ENCODE measurements around the gene ADGRV1.

Gene ADGRV1, protein sequence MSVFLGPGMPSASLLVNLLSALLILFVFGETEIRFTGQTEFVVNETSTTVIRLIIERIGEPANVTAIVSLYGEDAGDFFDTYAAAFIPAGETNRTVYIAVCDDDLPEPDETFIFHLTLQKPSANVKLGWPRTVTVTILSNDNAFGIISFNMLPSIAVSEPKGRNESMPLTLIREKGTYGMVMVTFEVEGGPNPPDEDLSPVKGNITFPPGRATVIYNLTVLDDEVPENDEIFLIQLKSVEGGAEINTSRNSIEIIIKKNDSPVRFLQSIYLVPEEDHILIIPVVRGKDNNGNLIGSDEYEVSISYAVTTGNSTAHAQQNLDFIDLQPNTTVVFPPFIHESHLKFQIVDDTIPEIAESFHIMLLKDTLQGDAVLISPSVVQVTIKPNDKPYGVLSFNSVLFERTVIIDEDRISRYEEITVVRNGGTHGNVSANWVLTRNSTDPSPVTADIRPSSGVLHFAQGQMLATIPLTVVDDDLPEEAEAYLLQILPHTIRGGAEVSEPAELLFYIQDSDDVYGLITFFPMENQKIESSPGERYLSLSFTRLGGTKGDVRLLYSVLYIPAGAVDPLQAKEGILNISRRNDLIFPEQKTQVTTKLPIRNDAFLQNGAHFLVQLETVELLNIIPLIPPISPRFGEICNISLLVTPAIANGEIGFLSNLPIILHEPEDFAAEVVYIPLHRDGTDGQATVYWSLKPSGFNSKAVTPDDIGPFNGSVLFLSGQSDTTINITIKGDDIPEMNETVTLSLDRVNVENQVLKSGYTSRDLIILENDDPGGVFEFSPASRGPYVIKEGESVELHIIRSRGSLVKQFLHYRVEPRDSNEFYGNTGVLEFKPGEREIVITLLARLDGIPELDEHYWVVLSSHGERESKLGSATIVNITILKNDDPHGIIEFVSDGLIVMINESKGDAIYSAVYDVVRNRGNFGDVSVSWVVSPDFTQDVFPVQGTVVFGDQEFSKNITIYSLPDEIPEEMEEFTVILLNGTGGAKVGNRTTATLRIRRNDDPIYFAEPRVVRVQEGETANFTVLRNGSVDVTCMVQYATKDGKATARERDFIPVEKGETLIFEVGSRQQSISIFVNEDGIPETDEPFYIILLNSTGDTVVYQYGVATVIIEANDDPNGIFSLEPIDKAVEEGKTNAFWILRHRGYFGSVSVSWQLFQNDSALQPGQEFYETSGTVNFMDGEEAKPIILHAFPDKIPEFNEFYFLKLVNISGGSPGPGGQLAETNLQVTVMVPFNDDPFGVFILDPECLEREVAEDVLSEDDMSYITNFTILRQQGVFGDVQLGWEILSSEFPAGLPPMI (N-terminal part only)

DNA sequence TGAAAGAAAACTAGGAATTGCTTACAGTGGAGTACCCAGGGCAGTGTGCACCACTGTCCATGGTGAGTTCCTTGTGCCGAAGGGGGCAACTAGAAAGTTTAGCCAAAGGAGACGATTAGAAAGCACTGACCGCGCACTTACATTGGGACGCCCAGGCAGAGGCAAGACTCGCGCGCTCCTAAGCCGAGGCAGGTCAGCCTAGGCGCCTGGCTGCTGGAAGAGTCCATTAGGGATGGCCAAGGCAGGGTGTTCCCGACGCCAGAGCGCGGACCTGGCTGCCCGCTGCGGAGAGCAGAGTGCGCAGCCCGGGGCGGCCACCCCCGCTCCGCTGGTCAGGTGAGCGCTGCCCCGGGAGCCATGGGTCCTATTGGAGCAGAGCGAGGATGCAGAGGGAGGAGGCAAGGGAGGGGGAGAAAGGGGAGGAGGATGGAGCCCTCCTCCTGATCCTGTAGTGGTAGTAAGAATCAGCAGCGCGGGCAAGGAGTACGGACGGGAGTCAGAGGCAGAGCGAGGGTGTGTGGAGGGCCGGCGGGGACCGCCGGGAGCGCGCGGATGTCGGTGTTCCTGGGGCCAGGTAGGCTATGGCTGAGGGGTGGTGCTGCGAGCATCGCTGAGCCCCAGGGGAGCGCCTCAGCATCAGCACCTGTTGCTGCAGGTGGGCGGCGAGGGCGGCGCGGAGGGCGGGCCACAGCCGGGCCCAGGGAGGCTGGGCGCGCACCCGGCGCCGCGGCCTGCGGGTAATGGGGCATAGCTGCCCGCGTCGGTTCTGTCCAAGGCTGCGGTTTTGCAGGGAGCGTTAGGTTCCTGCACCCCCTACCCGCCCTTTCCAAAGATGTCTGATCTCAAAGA is at the start of gene ADGRV1:
Gene ADGRV1, plus strand, starts transcription at position 454 of the 849 bp plus-strand sequence. Its CDS starts 99 bp downstream, at position 553.
- DNase-seq, result peak; percentile 64

DNA sequence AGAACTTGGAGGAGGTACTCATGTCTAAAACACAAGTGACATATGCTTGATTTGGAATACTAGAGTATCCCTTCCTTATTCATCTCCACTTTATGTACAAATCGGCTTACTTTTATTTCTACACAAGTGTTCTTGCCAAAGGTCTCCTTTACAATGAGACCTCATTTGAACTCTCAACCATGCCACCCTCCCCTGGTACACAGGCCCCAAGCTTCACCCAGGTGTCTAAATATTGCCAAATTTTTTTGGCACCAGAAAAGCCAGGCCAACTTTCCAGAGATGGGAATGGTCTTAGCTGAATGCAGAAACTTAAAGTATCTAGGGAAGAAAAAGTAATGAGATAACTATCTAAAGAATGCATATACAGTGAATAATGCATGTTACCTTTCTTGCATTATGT is 48.2 kb upstream of the ADGRV1 start:
- no peak for DNase-seq

DNA sequence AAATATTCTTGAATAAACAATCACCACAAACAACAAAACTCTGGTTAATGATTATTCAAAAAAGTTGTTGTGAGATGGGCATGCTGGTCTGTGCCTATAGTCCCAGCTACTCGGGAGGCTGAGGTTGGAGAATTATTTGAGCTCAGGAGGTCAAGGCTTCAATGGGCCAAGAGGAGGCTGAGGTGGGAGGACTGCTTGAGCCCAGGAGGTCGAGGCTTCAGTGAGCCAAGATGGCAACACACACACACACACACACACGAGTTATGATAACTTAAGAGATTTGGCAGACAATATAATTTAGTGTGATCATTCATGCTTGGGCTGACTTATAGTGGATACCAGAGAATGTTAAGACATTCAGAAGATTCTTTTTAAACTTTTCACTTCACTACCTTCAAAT is 44.1 kb upstream of the ADGRV1 start:
- no peak for DNase-seq

DNA sequence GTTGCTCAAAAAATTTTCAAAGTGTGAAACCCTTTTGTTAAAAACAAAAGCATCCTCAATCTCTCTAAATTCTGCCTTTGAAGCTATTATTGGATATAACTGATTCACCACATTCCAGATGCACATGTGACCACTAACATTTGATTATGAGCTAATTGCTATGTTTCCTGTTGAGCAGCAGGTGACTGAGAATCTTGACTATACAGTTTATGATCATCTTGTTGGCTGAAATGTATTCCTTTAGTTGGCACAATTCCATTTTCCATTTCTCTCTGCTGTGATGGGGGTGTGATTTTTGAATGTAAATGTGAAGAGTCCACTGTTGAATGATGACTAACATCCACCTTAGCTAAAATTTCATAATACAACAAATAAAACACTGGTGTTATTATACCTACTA is 39.9 kb upstream of the ADGRV1 start:
- peak; percentile 28 for DNase-seq

DNA sequence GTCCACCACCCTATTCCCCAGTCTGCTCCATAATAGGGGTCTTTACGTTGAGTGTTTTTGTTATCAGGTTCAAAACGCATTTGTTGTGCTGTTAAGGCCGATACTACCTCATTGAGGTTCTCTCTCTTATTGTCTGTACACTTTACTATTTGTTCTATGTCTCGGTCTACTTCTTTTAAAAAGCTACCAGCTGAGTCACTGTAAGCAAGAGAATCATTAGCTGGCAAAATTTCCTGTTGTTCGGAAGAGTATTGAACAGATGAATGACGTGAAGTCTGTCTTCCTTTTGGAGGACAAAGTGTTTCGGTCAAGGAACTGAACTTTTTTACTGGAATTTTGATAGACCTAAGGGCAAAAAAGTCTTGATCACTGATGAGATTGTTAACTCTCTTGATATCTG is 39.5 kb upstream of the ADGRV1 start:
- DNase-seq, result no peak

DNA sequence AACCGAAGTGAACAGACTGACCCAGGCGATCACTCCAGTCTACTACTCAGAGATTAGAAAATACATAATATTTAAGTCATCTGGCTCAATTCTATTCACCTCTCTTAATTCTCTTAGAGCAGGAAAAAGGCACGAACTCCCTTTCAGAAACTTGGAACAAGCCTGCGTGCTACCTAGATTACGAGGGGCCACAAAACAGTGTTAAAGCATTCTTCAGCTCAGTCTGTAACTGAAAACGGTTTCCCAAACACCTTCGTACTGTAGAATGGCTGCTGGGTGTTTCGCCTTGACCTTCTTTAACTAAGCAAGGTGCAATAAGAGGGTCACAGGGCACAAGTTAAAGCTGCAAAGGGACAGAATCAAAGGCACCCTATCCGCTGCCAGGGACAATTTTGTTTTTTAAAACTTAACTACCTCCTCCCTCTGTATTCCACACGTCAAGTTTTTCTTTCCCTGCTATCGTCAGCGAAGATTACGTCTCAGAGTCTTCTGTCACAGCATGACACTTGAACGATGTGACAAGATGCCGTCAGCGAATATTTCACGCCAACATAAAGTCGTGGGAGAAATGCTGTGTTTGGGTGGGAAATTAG is 29.9 kb upstream of the ADGRV1 start:
- no peak for DNase-seq

DNA sequence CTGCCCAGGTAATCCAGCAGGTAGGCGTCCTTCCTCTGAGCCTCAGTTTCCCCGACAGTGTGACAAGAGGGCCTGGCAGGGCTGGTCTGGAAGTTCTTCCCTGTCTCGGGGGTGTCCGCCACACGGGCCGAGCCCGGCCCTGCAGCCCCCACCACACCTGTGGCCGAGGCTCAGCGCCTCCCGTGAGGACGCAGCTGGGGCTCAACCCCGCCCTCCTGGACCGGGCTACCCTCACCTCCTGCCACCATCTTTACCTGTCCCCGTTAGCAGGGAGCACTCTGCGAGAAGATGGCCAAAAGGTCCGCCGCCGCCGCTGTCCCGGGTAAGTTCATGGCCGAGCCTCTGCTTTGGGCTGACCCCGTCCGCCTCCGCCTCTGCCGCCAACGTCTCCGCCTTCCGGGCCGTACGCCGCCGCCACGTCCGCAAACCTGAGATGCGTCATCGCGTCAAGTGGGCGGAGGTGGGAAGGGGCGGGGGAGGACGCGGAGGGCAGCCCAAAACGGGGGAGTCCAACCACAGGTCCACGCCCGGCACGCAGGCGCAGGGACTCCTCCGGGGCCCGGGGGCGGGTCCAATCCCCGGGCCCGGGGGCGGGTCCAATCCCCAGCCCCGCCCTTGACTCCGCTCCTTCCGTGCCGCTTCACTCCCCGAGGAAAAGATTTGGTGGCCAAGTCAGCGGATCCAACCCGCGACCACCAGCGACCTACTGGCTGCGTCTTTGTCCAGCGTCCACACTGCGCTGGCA is 29.2 kb upstream of the ADGRV1 start, which contains the start of gene LYSMD3:
Gene LYSMD3, minus strand, starts transcription at position 391 of the 745 bp plus-strand sequence. CDS start 4,295 bp downstream, outside the sequence.
- DNase-seq, result peak; percentile 97

DNA sequence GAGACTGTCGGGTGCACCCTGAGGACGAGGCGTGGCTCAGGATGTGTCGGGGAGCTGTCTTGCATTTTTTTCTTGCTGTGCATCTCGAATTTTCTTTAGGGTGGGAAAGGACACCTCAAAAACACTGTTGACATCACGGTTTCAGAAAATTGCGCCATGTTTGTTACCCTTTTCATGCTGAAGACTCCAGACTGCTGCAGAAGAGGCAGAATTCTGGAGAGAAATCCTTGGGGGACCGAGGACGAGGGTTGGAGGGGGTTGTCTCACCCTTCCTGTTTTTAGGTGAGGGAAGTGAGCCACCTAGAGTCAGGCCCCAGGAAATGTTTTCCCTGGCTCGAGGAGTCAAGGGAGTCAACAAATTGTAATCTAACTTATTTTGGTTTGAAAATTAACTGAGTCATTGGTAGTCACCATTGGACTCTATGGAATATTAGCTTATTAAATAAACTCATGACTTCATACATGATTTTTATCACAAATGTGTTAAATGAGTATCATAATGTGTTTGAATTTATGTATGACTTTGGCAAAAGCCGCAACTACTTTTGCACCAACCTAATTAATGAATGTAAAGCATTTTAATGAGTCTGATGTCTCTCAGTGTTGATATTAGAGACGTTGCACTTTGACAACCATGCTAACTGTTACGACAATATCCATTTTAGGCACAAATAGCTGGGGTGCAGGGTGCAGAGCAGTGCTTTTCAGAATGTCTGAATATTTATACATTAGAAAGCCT is 28.5 kb upstream of the ADGRV1 start:
- DNase-seq, result peak; percentile 81

DNA sequence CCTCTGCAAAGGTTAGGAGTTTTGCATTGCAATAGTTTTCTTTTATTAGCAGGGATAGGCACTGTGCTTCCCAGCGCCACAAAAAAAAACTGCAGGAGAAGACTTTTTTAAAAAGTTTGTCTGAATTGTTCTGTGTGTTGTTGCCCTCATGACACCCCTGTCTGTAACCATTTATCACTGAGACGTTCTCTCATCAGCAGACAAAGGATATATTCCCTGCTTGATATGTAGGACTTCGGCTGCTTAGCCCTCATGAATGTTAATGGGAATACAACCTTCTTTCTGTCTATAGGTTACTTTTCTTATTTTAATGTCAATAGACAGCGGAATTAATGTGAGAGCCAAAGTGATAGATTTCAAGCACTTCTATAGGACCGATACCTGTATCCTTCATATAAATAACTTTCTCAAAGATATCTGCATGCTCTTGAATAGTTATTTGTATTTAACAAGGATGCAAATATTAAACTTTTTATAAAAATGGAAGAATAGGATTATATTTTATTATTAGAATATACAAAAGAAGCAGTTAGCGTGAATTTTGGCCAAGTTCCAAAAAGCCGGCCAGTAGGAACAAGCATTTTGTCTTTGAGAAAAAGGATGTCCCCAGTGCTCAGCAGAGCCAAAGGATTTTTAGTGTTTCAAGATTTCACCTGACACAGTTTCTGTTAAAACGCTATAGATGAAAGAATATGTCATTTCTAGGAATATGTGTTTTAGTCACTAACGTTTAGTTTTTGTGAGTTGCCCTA is 27.7 kb upstream of the ADGRV1 start:
- no peak for DNase-seq

DNA sequence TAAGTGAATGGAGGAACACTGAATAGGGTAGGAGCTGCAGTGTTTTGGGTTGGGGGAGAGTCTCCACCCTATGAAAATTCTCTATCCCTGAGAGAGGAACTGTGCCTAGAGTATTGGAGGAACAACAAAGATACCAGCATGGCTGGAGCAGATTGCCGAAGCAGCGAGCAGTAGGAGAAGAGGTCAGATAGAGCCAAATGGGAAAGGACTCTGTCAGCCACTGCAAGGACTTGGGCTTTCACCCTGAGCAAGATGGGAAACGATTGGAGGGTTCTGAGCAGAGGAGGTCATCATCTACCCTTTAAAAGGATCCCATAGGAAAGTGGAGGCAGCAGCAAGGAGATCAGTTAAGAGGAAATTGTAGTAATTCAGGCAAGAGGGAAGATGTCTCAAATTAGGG is 24.8 kb upstream of the ADGRV1 start:
- no peak for DNase-seq

DNA sequence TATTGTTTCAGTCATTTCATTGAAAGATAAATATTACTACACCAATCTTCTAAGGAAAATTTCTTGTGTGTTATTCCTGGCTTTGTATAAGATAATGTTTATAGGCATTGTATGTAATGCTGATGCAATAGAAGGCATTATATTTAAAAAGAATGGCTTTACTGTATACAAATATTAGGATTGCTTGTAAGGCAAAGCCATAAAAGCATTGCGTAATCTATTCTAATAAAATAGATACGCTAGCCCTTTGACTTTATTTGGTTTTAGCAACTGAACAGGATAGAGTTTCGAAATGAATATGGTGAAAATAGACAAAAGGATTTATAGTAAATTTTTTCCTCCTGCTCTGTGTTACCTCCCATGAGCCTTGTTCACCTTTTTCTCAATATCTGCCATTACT is 23.7 kb upstream of the ADGRV1 start:
- no peak for DNase-seq

DNA sequence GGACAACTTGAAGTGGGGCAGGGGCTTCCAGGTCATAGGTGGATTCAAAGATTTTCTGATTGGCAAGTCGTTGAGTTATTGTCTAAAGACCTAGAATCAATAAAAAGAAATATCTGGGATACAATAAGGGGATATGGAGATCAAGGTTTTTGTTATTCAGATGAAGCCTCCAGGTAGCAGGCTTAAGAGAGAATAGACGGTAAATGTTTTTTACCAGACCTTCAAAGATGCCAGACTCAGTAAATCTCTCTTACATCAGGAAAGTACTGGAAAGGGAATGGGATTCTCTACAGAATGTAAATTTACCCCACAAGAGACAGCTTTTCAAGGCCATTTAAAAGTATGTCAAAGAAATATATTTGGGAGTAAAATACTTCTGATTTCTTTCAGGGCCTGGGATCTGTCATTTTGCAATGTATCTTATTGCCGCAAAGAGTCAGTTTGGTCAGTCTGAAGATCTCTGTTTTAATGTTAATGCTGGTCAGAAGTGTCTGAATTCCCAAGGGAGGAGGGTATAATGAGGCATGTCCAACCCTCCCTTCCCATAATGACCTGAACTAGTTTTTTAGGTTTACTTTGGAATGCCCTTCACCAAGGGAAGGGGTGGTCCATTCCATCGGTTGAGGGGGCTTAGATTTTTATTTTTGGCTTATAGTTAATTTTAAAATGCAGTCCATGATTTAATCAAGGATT is 15.6 kb upstream of the ADGRV1 start:
- no peak for DNase-seq

DNA sequence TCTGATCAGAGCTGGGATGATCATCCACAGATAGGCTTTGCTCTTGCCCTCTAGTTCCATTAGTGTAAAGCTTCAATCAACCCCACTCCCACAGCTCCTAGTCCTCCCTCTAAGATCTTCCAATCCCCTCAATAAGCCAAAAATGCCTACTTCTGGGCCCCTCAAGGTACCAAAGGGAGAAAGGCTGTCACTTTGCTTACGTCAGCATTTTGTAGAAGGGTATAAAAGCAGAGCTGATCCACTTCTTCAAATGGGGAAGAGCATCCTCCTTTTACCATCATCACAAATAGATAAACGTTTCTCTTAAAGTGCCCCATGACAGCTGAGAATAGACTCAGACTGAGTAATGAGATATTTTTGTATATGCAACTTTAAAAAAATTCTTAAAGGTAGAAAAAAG is 13.1 kb upstream of the ADGRV1 start:
- DNase-seq, result no peak

DNA sequence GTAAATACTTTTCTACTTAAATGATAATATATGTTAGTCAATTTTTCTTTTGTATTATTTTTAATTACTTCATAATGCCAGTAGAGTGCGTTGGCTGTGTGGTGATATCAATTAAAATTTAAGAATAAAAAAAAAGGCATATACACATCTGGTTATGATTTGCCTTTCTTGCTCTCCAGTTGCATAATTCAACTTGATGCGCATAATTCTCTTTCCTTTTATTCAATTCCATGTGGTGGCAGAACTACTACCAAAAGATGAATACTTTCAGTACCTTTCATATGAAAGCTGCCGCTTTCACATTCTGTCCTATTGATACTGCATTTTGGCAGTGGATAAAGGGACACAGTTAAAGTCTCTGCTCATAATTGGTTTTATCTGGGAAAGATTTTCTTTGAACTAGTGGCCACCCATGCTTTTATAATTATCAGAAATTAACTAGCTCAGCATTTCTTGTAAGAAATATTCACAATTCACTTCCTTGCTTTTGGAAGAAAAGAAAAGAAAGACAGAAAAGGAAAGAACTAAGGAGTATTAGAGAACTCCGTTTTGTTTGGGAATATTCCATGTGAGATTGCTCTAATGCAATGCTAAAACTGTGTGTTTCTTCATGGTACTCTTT is 12.3 kb upstream of the ADGRV1 start:
- peak; percentile 44 for DNase-seq

DNA sequence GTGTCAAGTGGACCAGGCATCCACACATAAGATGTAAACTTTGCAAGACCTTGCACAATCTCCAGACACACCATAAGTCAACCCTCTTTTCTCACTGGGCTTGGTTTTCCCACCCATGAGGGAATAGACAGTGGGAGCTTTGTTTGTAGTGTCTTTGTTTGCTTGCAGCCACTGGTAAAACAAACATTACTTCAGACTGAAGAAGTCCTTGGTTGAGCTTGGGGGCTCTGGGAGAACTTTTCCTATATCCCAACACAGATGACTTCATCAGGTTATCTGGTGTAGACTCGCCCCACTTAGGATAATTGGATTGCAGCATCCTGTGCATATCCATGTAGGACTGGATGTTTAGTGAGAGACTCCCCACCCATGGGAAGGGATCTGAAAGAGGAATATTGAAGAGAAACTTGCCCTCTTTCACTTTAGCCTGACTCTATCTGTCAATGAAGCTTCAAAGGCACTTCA is 11.5 kb upstream of the ADGRV1 start:
- no peak for DNase-seq

DNA sequence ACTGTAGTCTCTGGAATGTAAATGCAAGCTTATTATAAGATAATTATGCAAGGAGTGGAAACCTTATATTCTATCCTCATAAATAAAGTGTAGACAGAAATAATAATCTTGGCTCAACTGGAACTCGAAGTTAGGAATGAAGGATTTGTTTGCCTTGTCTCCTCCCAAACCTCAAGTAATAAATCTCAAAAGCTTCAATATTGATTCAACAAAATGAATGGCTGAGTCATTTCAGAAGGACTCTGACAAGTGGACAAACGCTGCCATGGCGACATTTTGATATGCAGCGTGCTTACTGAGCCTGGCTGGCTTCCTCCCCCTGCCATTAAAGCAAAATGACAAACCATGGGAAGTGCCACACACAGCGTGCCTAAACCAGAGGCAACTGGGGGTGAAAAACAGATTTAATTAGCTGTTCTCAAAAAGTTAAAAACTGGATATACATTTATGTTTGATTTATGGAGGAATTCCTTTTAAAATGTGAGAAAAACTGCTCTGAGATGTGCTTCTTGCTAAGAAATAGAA is 10.5 kb upstream of the ADGRV1 start:
- peak; percentile 73 for DNase-seq

DNA sequence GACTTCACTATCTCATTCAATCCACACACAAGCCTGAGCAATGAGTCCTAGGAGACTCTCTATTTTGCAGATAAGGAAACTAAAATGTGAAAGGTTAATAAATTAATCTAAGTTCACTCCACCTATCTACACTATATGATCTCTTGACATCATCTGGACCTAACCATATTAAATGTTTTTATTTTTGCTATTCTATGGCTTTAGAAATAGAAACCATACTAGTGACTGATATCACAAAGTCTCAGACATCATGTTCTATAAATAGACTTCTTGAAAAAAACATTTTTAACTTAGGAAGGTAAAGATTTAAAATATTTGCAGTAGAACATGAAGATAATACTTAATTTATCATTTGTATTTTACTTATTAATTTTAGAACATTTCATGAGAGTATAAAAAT is 9.4 kb upstream of the ADGRV1 start:
- no peak for DNase-seq

All from fibroblast of upper back skin (primary cell).